ENCODE measurements around the gene SMC1A. TPM values are rescaled to one million over a fixed set of nuclear protein-coding genes. Genes with fewer than 3 reads are reported as not detected.

Gene SMC1A
- total RNA-seq, 1 donor from 2014 or later = 31.4 TPM

- H3K4me3 ChIP-seq = no peak overlapping the region
- H3K27me3 ChIP-seq = no peaks in the 10 kb centered on the region
- no peak overlapping the region for H3K27ac ChIP-seq
- no peaks in the 10 kb centered on the region for H3K4me1 ChIP-seq
- H3K9me3 ChIP-seq = no peaks in the 10 kb centered on the region
- intact Hi-C loops (cut with DNase I) = no loop called here
- TF ChIP-seq POLR2AphosphoS5 (IDR thresholded peaks at IDR 0.05; ENCODE audit: insufficient read depth in 1 of 2, low read depth in 1 of 2) = no peak
- TF ChIP-seq POLR2A (IDR thresholded peaks at IDR 0.05) = no peak
- TF ChIP-seq, protein P1, sequence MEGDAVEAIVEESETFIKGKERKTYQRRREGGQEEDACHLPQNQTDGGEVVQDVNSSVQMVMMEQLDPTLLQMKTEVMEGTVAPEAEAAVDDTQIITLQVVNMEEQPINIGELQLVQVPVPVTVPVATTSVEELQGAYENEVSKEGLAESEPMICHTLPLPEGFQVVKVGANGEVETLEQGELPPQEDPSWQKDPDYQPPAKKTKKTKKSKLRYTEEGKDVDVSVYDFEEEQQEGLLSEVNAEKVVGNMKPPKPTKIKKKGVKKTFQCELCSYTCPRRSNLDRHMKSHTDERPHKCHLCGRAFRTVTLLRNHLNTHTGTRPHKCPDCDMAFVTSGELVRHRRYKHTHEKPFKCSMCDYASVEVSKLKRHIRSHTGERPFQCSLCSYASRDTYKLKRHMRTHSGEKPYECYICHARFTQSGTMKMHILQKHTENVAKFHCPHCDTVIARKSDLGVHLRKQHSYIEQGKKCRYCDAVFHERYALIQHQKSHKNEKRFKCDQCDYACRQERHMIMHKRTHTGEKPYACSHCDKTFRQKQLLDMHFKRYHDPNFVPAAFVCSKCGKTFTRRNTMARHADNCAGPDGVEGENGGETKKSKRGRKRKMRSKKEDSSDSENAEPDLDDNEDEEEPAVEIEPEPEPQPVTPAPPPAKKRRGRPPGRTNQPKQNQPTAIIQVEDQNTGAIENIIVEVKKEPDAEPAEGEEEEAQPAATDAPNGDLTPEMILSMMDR (IDR thresholded peaks at IDR 0.05) = no peak
- H3K36me3 ChIP-seq = no peaks in the 10 kb centered on the region
- no peak for DNase-seq (ENCODE audit: extremely low spot score in 2 of 2)
Measured at GRCh38 chrX:53356186-53356585, 66.3 kb downstream of the SMC1A start.

DNA sequence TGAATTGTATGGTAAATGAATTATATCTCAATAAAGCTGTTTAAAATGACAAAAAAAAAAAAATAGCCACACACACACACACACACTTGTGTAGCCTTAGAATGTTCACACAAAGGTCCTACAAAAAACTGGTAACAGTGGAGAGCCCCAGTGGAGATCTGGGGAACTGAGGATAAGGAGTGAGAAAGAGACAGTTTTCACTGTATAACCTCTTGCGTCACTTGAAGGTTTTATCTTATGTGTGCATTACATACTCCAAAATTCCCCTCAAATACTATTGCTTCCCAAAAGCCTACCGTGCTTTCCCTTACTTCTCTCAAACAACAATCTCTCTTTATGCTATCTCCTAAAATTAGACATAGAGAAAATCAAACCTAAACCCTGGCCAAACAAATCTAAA, 67.8 kb downstream of the SMC1A start:
- DNase-seq (ENCODE audit: extremely low spot score in 2 of 2) = no peak
- H3K27me3 ChIP-seq = no peaks in the 10 kb centered on the region
- no peak for TF ChIP-seq POLR2AphosphoS5 (IDR thresholded peaks at IDR 0.05; ENCODE audit: insufficient read depth in 1 of 2, low read depth in 1 of 2)
- TF ChIP-seq POLR2A (IDR thresholded peaks at IDR 0.05) = no peak
- TF ChIP-seq, protein P1 (IDR thresholded peaks at IDR 0.05) = no peak
- no peaks in the 10 kb centered on the region for H3K9me3 ChIP-seq
- intact Hi-C loops (cut with DNase I) = no loop called here
- no peaks in the 10 kb centered on the region for H3K36me3 ChIP-seq
- H3K4me3 ChIP-seq = no peak overlapping the region
- no peak overlapping the region for H3K27ac ChIP-seq
- H3K4me1 ChIP-seq = no peaks in the 10 kb centered on the region

DNA sequence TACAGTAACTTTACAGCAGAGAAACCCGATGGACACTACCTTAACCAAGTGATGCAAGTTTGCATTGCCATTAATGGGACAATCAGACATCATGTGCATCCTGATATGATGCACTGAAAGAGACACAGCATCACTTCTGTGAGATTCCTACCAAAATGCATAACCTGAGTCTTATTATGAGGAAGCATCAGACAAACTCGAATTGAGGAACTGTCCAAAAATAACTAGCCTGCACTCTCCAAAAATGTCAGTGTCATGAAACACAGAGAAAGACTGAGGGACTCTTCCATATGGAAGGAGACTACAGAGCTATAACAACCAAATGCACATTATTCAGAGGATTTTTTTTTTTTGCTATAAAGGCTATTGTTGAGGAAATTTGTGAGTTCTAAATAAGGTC, 74.5 kb downstream of the SMC1A start:
- no peaks in the 10 kb centered on the region for H3K36me3 ChIP-seq
- H3K27ac ChIP-seq = no peak overlapping the region
- no peaks in the 10 kb centered on the region for H3K27me3 ChIP-seq
- no peak for DNase-seq (ENCODE audit: extremely low spot score in 2 of 2)
- intact Hi-C loops (cut with DNase I) = no loop called here
- no peaks in the 10 kb centered on the region for H3K4me1 ChIP-seq
- H3K4me3 ChIP-seq = no peak overlapping the region
- H3K9me3 ChIP-seq = no peaks in the 10 kb centered on the region
- TF ChIP-seq POLR2A (IDR thresholded peaks at IDR 0.05) (no peak), POLR2AphosphoS5 (IDR thresholded peaks at IDR 0.05; ENCODE audit: insufficient read depth in 1 of 2, low read depth in 1 of 2) (no peak)
- TF ChIP-seq, protein P1 (IDR thresholded peaks at IDR 0.05) = no peak

DNA sequence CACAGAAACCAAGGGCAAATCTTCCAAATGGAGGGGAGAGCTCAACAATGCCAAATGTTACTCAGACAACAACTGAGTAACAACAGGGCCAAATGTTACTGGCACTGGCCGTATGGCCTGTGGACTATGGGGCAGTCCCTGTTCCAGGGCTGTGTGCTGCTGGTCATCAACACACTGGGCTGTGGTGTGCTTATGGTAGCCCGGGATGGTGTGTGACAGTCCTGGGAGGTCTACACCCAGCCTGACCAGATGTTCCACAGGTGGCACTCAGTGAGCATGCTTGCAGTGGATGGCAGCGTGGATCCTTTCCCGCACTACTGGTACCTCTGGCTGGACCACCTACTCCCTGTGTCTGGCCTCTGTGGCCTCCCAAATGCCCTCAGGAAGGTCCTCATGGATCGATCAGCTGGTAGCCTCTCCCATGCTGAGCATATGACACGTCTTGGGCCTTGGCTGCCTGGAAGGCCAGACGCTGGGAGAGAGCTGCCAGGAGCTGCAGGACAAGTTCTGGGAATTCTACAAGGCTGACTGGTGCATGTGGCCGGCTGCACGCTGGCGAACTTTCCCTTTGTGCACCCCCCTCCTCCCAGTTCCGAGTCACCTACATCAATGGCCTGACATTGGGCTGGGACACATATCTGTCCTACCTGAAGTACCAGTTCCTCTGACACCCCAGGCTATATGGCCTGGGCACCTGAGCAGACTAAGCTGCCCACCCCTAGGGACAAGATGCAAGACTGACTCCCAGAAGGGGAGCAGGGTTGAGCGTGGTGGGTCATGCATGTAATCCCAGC, 81.4 kb downstream of the SMC1A start:
- Histone ChIP-seq H3K4me3 (no peak overlapping the region), H3K36me3 (no peaks in the 10 kb centered on the region)
- TF ChIP-seq, protein P1 (IDR thresholded peaks at IDR 0.05) = no peak
- TF ChIP-seq POLR2AphosphoS5 (IDR thresholded peaks at IDR 0.05; ENCODE audit: insufficient read depth in 1 of 2, low read depth in 1 of 2) (no peak), POLR2A (IDR thresholded peaks at IDR 0.05) (no peak)

GRCh38 chrX:53337101-53337500, 85.4 kb downstream of the SMC1A start:
- Histone ChIP-seq H3K27ac (no peak overlapping the region), H3K4me3 (no peak overlapping the region), H3K27me3 (no peaks in the 10 kb centered on the region), H3K36me3 (no peaks in the 10 kb centered on the region), H3K9me3 (no peaks in the 10 kb centered on the region), H3K4me1 (no peaks in the 10 kb centered on the region)
- TF ChIP-seq, protein P1 (IDR thresholded peaks at IDR 0.05) = no peak
- TF ChIP-seq POLR2AphosphoS5 (IDR thresholded peaks at IDR 0.05; ENCODE audit: insufficient read depth in 1 of 2, low read depth in 1 of 2) (no peak), POLR2A (IDR thresholded peaks at IDR 0.05) (no peak)
- no peak for DNase-seq (ENCODE audit: extremely low spot score in 2 of 2)
- intact Hi-C loops (cut with DNase I) = no loop called here

More for the DNA sequence above, 81.4 kb downstream of the SMC1A start:
- H3K9me3 ChIP-seq = no peaks in the 10 kb centered on the region
- H3K4me1 ChIP-seq = no peaks in the 10 kb centered on the region
- DNase-seq (ENCODE audit: extremely low spot score in 2 of 2) = no peak
- intact Hi-C loops (cut with DNase I) = no loop called here
- H3K27ac ChIP-seq = no peak overlapping the region
- no peaks in the 10 kb centered on the region for H3K27me3 ChIP-seq
